Activated naive CD4-positive, alpha-beta T cell (primary cell): ENCODE measurements around the gene NEU4.
"Not testable (repeated sequence)": the region's sequence is repeated elsewhere in the genome, so short reads cannot be mapped to it uniquely, and the experiment has no call there.

Experiments
- DNase-seq, 4 experiments: peaks; one replicate each; lab custom pipeline; 2025; lab: John Stamatoyannopoulos, UW

Gene NEU4, protein sequence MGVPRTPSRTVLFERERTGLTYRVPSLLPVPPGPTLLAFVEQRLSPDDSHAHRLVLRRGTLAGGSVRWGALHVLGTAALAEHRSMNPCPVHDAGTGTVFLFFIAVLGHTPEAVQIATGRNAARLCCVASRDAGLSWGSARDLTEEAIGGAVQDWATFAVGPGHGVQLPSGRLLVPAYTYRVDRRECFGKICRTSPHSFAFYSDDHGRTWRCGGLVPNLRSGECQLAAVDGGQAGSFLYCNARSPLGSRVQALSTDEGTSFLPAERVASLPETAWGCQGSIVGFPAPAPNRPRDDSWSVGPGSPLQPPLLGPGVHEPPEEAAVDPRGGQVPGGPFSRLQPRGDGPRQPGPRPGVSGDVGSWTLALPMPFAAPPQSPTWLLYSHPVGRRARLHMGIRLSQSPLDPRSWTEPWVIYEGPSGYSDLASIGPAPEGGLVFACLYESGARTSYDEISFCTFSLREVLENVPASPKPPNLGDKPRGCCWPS

DNA sequence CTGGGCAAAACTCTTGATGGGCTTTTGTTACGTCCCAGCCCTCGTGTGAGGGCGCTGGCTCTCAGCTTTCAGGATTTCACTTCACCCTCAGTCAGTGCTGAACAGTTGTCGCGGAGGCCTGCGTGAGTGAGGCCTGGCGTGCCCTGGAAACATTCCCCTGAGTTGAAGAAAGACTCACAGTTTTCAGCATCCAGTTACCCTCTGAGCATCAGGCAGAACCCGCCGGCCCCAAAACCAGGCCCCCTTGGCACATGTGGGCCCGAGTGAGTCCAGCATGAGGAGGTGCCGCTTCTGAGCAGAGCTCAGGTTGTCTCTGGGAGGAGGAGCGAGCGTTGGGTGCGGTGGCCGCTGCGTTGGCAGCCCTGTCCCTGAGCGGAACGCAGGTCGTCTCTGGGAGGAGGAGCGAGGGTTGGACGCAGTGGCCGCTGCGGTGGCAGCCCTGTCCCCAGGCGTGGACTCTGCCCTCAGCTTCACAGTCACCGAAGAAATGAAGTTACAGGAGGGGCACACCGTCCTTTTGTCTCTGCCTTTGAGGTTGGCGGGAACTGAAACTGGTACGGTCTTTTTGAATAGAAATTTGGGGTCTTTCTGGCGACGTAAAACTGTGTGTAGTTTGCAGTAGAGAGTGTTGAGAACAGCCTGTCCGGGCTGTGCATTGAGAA is at the start of gene NEU4:
NEU4 (plus strand) TSS at position 473 of the 662 bp plus-strand sequence. CDS start 5,292 bp downstream, outside the sequence.
- no peak for DNase-seq

DNA sequence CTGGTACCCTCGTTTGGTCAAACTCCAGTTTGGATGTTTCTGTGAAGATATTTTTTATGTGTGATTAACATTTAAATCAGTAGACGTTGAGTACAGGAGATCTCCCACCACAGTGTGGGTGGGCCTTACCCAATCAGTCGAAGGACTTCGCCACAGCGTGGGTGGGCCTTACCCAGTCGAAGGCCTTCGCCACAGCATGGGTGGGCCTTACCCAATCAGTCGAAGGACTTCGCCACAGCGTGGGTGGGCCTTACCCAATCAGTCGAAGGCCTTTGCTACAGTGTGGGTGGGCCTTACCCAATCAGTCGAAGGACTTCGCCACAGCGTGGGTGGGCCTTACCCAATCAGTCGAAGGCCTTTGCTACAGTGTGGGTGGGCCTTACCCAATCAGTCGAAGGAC is 49.1 kb upstream of the NEU4 start:
- not testable (repeated sequence) for DNase-seq

DNA sequence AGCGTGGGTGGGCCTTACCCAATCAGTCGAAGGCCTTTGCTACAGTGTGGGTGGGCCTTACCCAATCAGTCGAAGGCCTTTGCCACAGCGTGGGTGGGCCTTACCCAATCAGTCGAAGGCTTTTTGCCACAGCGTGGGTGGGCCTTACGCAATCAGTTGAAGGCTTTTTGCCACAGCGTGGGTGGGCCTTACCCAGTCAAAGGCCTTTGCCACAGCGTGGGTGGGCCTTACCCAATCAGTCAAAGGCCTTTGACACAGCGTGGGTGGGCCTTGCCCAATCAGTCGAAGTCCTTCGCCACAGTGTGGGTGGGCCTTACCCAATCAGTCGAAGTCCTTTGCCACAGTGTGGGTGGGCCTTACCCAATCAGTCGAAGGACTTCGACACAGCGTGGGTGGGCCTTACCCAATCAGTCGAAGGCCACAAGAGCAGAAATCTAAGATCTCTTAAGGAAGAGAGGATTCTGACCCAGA is 48.7 kb upstream of the NEU4 start:
- no peak for DNase-seq

DNA sequence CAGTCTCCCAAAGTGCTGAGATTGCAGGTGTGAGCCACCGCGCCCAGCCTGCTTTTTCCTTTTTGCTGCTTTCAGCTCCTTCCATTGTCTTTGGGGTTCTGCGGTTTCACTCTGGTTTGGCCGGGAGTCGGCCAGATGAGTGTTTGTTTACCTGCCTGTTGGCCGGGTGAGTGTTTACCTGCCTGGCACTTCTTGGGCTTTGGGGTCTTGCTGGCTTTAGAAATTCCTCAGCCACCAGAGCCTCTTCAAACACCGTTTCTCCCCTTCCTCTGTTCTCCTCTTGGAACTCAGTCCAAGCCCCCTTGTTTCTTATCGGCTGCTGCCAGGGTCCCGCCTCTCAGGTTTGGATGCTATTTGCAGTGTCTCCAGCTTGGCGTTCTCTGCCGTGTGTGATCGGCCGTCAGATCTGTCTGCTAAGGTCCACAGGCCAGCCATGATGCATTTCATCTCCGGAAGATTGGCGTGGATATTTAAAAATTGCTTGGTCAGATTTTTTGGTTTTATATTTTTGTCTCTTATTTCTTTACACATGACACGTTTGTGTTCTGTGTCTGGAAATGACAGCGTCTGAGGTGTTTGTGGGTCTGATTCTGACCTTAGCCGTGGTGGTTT is 46.6 kb upstream of the NEU4 start:
- no peak for DNase-seq

DNA sequence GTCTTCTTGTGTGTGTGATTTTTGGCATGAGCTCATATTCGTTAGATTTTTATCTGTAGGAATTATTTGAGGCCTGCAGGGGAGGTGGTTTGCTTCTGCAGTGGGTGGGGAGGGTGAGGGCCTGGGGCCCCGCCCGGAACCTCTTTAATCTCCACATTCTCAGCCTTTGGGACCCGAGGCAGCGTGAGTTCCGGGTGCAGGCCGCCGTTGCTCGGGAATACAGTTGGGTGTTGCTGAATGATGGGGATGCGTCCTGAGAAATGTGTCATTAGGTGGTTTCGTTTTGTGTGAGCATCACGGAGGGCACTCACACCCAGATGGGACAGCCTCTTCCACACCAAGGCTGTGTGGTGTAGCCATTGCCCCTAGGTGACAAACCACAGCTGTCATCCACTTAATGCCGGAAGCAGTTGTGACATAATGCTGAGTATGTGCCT is 46.0 kb upstream of the NEU4 start:
- DNase-seq = no peak

DNA sequence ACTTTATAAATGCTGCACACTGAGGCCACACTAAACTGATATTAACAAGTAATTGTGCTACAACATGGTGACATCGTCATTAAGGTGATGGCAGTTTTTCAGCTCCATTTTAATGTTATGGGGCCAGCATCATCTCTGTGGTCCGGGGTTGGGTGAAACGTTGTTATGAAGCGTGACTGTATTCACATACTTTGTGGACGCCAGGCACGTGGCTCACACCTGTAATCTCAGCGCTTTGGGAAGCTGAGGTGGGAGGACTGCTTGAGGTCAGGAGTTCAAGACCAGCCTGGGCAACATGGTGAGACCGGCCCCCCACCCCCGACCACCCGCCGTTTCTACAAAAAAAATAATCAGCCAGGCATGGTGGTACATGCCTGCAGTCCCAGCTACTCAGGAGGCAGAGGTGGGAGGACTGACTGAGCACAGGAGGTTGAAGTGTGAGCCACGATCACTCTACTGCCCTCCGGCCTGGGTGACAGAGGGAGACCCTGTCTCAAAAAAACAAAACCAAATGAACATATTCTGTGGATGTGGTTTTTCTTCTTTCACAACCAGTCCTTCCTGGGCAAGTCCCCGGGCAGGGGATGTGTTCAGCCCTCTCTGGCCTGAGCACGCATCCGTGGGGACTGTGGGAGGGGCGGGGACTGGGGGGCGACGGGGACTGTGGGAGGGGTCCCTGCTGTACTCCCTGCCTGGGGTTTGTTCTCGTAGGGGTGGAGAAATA is 45.3 kb upstream of the NEU4 start:
- no peak for DNase-seq

DNA sequence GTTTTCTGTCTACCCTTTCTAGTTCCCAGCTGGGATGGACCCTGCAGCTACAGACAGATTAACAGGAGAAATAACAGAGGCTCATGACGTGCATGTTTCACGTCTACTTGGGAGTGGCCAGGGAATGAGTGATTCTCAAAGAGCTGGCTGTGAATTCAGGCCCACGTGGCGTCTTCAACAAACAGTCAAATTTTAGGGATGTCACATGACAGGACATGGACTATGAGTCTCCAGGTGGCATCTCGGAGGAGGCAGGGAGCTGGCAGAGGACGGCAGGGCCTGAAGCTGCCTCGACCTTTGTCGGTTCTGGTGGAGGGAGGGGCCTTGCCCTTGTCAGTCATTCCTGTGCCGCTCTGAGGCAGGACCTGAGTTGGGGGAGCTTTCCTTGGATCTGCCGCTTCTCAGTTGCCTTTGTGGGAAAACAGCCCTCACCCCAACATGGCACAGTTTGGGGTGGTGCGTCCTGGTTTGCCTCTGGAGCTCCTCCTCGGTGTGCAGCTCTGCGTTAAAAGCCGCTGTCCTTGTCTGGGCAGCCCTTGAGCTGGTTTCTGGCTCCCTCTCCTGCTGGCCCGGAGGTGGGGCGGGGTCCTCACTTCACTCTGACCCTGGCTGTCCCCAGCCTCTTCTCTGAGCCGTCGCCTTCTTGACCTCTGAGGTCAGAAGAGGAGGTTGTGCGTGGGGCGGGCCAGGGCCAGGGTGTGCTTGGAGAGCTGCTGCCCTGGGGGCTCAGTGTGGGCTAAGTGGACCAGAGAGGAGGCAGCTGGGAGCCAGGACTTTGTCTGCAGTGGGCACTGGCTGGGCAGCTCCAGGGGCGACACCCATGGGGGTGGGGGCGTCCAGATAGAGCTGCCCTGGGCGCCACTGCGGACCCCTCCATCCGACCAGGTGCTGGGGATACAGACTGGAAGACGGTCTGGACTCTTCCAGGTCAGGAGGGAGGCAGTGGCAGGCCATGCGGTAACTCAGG is 44.4 kb upstream of the NEU4 start:
- DNase-seq = no peak

DNA sequence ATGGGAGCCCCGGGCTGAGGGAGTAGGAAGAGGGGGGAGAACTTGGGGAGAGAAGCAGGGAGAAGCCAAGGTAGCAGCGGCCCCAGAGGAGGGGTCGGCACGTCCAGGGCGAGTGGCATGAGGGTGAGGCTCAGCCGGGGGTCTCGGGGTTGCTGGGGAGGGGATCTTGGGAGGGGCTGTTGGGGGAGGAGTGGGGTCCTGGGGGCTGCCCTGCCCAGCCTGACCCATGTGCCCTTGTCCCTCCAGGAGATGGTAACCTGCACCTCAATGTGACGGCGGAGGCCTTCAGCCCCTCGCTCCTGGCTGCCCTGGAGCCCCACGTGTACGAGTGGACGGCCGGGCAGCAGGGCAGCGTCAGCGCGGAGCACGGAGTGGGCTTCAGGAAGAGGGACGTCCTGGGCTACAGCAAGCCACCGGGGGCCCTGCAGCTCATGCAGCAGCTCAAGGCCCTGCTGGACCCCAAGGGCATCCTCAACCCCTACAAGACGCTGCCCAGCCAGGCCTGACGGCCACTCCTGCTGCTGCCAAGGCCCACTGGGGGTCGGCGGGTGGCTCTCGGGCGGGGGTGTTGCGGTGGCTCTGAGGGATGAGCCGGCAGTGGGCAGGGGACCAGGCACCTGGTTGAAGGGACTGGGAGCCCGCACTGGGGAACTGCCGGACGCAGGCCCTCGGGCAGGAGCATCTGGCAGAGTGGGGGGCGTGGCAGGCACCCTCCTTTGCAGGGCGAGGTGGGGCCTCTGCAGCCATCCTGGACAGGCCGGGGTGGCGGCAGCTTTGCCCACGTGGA is 41.3 kb upstream of the NEU4 start:
- DNase-seq = no peak

DNA sequence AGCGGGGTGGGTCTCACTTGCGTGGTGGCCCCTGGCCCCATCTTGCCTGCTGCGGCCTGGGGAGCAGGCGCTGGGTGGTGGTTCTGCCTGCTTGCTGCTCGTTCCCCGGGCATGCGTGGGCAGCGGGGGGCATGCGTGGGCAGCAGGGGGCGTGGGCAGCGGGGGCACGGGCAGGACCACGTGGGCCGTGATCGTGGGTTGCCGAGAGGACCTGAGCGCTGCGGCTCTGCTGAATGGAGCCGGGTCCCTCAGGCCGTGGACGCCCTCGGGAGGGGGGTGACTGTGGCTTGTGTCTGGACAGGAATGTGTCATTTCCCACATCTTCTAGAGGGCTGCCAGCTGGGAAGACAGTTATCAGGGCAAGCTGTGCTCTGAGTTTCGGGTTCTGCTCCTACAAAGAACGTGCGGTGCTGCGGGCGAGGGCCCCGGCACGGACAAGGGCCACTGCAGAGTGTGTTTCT is 40.7 kb upstream of the NEU4 start:
- no peak for DNase-seq

DNA sequence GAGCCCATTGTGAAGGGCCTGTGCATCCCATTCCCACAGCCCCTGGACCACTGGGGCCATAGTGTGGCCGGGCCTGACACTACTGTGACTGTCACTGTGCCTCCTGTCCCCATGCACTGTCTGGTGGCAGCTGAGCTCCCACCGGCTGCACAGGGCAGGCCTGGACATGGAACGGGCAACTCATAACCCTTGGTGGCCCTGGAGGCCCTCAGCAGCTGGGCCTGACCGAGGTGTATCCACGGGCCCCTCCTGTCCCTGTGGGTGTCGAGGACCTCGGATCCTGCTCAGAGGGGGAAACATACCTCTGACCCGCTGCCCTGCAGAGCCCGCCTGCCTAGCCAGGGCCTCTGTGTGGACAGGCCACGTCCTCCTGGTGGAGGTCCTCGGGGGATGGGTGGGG is 40.1 kb upstream of the NEU4 start:
- no peak for DNase-seq

DNA sequence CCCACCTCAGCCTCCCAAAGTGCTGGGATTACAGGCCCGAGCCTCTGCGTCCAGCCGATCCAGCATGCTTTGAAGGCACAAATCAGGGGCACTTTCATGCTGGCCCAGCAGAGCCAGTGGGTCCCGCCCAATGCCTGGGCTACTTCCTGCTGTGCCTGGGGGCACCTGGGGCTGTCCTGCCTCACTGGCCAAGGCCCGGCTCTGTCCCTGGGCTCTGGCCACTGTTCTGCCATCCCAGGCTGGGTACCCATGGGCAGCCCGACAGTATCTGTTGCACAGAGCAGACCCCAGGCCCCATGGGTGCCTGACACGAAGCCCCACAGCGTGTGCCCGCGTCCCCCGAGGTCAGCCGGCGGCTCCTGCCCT is 39.2 kb upstream of the NEU4 start:
- no peak for DNase-seq

DNA sequence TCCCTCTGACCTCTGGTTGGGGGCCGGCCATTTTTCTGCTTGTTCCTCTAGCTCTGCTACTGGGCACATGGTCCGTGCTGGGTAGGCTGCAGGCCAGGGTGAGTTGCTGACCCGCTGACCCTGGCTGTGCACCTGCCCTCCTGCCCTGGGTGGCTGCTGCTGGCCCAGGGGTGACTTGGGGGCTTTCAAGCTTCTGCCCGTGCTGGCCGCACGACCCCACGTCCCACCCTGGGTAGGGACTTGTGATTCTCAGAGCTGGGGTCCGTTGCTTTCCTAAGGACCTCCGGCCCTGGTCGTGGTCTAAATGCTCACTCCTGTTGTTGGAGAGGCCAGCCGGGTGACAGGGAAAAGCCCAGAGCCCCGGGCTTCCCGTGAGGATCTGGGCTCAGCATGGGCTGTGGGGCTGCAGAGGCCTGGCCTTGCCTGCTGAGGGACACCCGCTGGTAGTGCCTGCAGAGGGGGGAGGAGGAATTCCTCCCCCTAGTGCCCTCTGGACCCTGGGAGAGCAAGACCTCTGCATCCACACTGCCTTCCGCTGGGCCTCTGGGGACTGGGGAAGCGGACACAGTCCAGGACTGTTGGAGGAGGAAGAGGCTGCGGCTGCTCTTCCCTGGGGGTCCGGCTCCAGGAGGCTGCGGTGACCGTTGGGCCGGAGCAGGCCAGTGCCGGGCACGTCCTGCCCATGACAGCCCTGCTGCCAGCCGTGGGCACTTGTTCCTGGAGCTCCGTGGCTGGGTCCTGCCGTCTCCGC is 38.6 kb upstream of the NEU4 start:
- DNase-seq = no peak

DNA sequence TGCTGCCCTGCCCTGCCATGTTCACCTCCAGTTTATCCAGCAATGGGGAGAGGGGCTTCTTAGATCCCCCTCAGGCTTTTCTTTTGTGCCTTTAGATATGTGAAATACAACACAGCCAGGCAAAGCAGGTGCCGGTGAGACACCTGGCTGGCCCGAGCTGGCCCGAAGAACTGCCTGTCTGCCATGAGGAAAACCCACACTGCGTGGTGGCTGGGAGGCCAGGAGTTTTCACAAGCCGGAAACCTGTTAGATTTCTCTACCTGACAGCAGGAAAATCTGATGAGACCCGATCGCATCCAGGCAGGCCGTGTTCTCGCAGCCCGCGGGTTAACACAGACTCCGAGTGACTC is 38.1 kb upstream of the NEU4 start:
- DNase-seq = no peak

DNA sequence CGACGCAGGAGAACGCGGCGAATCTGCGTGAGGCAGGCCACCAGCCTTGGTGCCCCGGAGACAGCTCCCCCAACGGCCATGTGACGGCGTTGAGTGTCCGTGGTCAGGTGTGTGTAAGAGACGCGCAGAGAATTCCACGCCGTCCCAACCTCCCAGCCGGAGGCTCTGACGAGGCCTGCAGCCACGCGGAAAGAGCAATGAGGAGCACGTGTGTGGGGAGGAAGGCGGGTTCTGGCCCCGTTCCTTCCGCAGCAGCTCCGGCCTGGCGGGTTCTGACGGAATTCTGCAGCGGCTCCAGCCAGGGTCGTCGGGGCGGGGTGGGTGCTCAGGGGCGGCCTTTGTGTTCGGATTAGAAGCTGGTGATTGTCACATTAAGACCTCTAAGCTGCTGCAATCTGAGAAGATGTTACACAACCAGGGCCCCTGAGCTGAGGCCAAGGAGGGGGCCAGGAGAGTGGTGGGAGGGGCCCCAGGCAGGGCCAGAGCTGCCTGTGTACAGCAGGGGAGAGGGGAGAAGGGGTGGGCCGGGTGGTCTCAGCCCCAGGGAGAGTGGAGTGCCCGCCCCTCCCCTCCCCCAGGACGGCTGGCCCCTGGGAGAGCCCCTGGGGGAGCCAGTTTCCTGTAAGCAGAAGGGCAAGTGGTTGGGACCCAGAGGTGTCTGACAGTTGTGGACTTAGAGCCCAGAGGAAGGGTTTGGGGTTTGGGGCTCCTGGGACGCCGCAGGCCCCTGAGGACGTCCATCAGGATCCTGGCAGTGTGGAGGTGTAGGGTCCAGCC is 37.5 kb upstream of the NEU4 start:
- no peak for DNase-seq

DNA sequence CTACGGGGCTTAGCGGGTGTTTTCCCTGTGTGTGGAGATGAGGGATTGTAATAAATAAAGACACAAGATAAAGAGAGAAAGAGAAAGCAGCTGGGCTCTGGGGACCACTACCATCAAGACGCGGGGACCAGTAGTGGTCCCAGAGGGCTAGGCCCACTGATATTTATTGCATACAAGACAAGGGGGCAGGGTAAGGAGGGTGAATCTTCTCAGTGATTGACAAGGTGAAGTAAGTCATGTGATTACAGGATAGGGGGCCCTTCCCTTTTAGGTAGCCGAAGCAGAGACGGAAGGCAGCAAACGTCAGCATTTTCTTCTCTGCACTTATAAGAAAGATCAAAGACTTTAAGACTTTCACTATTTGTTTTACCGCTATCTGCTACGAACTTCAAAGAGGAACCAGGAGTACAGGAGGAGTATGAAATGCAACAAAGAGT is 36.9 kb upstream of the NEU4 start:
- DNase-seq = no peak

DNA sequence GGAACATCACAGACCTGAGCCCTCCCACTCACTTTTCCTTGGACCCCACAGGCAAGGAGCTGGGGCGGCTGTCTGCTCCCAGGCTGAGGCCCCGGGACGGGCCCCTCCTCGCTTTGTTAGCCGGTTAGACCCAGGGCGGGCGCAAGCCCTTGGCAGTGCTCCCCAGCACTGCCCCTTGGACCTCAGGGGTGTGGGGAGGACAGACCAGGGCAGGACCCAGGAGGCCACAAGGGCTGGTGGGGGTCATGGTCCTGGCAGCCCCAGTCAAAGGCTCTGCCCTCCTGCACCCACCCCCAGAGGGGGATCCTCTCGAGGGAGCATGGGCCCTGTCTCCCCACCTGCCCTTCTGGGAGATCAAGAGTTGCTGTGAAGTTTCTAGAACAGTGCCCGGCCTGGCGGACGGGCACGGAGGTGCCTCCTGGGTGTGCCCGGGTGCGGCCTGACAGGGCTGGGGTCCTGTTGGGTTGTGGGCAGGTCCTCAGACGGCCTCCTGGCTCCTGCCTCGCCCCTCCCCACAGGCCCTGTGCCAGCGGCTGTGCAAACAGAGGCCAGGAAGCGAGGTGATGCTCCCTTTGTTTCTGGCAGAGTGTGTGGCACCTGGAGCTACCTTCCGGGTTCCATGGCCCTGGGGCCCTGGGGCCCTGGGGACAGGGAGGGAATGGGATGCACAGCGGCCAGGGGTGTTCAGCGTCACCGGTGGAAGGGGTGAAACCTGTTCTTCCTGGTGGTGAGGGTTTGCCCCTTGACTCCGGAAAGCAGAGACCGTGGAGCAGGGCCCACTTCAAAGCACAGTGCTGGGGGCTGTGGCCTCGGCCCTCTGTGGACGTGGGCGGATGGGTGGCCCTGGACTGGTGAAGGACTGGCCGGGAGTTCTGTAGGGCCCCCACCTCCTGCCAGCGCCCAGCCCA is 35.2 kb upstream of the NEU4 start:
- no peak for DNase-seq

DNA sequence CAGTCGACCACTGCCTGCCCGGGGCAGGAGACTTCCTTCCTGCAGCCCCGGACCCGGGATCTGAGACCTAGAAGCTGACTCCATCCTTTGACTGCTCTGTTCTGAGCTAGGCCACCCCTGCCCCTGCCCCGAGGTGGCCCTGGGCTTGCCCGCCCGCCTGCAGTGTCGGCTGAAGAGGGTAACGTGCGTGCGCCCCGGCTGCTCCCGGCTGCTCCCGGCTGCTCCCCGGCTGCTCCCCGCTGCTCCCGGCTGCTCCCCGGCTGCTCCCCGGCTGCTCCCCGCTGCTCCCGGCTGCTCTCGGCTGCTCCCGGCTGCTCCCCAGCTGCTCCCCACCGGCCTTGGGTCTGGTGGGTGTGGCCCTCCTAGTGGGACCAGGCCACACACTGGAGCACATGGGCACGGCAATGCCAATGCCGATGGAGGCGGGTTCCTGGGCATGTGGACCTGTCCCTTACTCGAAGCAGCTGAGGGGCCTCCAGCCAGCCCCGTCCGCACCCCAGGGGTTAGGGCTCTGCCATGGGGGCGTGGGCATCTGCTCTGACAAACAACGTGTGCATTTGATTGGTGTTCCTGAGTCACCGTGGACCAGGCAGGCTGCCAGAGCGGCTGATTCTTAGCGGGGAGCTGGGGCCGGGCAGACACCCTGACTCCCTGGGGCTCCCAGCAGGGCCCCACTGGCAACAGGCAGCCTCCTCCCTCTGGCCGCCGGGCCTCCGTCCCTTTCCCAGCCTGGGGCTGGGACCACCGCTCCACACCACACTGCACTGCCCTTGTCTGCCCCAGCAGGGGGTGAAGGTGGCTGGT is 34.4 kb upstream of the NEU4 start:
- DNase-seq = no peak
